SH-SY5Y (cell line): ENCODE measurements around the gene STX3.

ENCODE experiments used
- GATA2 ChIP-seq: IDR thresholded peaks from 2 replicates; pipeline ENCODE4 v1.6.1; 2011; ENCODE audit warnings: mild to moderate bottlenecking, low read depth, low read length
- GATA3 ChIP-seq: IDR thresholded peaks from 2 replicates; pipeline ENCODE4 v1.6.1; 2011; ENCODE audit warnings: low read depth, mild to moderate bottlenecking, low read length, moderate library complexity

STX3 gene

GRCh38 chr11:59754859-59755700 lies at the start of gene STX3:
TSS of gene STX3 (plus strand) at chr11:59755376. CDS start at chr11:59755606, 230 bp downstream.
- no peak for TF ChIP-seq GATA3
- peak; percentile 74 for TF ChIP-seq GATA2

DNA sequence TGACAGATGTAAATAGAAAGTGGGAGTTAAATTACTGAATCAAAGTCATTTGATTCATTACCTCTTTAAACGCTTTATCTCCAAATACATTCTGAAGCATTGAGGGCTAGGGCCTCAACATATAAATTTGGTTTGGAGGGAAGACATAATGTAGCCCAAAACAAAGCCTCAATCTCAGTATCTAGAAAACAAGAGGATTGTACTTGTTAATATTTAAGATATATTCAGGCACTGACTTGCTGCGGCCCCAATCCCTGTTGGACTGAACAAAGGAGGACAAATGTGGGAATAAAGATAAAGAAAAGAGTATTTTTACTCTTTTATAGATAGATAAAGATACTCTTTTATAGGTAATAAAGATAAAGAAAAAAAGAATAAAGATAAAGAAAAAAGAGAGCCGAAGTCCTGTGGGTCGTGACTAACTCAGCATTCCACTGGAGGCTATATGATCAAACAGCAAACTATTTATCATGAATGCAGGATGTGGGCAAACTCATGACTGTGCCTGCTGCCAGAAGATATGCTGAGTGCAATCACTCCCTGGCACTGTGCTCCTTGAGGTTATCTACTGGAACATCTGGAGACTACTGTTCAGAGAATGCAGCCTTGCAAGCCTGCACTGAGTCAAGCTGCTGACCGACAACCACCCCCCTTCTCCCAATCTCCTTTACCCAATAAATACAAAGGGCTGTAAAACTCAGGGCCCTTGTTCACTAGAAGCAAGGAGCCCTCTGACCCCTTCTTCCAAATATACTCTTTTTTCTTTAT lies 48.5 kb upstream of the STX3 start:
- TF ChIP-seq GATA2, result no peak
- TF ChIP-seq GATA3, result no peak

DNA sequence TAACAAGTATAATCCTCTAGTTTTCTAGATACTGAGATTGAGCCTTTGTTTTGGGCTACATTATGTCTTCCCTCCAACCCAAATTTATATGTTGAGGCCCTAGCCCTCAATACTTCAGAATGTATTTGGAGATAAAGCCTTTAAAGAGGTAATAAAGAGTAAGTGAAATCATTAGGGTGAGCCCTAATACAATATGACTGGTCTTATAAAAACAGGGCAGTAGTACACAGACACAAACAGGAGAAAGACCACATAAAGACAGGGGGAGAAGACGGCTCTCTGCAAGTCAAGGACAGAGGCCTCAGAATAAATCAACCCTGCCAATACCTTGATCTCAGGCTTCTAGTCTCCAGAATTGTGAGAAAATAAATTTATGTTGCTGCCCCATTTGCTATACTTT lies 47.8 kb upstream of the STX3 start:
- no peak for TF ChIP-seq GATA2
- TF ChIP-seq GATA3, result no peak

- TF ChIP-seq GATA2 (no peak), GATA3 (no peak)
Observed at GRCh38 chr11:59708537-59708936, 46.6 kb upstream of the STX3 start.

DNA sequence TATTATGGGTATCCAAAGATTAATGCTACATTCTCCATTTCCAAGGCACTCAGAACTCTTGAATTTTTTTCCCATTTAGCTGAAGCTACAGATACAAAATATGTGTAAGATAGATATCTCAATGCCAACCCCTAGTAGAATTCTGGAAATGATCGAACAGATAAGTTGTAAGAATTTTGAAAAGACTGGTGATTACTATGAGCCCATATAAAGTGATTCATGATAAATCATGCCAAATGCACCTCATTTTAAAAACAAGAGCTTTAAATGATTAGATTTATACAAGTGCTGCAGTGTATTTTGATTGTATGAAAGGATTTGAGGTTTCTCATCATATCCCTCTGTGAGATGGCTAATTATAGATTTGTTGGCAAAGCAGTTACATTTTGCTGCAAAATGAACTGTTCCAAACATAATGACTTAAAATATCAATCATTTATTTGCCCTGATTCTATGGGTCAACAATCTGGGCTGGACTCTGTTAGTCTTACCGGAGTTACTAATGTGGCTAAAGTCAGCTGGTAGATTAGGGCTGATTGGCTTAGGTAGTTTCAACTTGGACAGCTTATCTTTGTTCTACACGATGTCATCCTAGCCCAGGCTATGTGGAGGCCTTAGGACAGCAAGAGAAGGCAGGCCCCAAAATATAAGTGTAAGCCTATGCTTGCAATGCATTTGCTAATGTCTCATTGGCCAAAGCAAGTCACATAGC lies 44.9 kb upstream of the STX3 start:
- no peak for TF ChIP-seq GATA3
- no peak for TF ChIP-seq GATA2

DNA sequence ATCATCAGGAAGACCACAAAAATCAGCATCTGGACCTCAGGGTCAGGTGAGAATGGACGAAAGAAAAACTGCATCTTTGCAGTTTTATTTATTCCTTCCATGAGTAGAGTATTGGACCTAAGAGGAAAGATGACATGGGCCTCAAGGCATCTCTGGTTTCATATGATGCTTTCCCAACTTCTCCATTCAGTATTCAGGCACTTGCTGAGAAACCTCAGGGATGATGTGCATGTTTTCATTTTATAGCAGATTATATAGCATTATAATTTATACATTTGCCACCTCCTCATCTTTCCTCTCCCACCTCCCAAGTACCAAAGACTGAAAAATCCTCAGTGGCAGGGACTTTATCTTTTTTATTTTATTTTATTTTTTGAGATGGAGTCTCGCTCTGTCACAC lies 41.4 kb upstream of the STX3 start, which contains the start of gene OR10V1:
Gene OR10V1, minus strand, starts transcription at position 101 of the 400 bp plus-strand sequence. Its CDS starts 0 bp downstream, at position 101.
- TF ChIP-seq GATA2, result no peak
- no peak for TF ChIP-seq GATA3

- TF ChIP-seq GATA3, result no peak
- TF ChIP-seq GATA2, result no peak
Observed at GRCh38 chr11:59716051-59716450, 39.1 kb upstream of the STX3 start.

DNA sequence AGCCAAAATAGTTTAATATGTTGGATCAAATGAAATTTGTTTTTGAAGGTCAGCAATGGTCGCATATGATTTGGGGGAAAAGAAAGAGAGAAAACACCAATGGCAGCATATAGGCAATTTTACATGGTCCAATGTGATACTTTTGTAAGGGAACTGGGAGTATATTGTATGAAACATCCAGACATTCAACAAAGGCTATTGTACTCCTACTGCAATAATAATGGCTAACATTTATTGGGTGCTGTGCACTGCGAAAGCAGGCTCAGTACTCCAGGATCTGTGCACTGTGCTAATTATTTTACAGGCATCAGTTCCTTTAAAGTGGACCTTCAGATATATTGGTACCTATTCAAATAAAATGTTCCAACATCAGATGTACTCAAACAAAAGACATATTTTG lies 35.6 kb upstream of the STX3 start:
- no peak for TF ChIP-seq GATA2
- TF ChIP-seq GATA3, result no peak

DNA sequence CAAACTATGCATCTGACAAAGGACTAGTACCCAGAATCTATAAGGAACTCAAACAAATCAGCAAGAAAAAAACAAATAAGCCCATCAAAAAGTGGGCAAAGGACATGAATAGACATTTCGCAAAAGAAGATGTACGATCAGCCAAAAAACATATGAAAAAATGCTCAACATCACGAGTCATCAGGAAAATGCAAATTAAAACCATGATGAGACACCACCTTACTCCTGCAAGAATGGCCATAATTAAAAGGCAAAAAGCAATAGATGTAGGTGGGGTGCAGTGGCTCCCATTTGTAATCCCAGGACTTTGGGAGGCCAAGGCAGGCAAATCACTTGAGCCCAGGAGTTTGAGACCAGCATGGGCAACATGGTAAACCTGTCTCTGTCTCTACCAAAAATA lies 31.1 kb upstream of the STX3 start:
- TF ChIP-seq GATA2 (no peak), GATA3 (no peak)

DNA sequence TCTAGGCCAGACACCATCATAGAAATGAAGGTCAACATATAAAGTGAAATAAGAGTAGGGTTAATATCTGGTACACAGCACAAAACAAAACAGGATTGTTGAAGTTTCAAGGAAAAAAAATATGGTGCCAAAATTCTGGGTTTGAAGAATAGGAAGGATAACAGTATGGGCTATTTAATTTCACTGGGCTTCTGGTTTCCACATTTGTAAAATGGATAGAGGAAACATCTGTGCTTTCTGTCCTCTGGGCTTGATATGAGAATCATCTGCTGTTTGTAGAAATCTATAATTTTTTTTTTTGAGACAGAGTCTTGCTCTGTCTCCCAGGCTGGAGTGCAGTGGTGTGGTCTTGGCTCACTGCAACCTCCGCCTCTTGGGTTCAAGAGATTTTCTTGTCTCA lies 27.8 kb upstream of the STX3 start:
- TF ChIP-seq GATA3 (no peak), GATA2 (no peak)

DNA sequence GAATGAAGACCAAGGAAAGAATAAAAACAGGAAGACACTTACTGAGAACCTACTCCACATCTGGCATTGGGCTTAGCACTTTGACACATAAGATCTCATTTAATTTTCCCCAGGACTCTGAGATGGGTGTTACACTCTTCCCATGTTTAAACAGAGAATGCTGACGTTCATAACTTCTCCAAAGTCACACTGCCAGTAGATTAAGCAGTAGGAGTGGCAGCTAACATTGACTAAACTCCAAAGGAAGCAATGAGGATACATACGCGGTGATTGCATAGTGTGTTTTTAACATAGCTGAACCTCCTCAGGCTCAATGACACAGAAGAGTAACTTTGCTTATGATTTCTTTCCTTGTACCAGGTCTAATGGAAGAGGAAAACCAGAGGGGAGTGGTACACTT lies 27.0 kb upstream of the STX3 start:
- TF ChIP-seq GATA2 (no peak), GATA3 (no peak)

DNA sequence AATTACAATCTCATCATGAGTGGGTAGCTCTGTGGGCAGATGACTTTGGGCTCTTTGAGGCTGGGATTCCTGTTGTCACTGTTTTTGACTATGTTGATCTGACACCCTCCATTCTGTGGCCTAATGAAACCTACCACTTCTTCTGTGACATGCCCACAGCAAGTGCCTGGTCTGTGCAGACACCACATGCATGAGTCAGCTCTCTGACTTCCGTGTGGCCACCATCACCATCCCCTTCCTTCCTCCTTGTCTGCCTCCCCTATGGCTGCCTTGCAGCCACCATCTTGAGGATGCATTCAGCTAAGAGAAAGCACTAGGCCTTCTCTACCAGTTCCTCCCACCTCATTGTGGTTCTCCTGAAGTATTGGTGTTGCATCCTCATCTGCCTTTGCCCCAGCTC lies 26.3 kb upstream of the STX3 start:
- TF ChIP-seq GATA3 (no peak), GATA2 (no peak)

DNA sequence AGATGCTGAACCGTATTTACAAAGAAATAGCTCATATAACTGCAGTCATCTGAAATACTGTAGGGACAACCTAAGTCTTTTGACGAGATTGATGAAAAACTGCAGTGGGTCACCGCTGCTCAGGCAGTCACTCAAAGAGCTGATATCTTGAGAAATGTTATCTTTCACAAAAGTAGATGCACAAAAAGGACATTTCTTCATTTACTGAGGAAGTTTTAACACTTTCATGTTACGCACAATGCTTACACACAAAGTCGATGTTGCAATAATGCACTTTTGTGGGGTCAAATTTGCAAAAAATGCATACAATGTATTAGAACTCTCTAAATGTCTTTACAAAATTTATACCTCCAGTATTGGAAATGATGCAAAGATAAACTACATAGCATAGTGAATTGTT lies 25.3 kb upstream of the STX3 start:
- TF ChIP-seq GATA2, result no peak
- no peak for TF ChIP-seq GATA3

GRCh38 chr11:59730896-59731565 lies 24.1 kb upstream of the STX3 start:
- TF ChIP-seq GATA2 (no peak), GATA3 (no peak)
